Measurements from ENCODE around the gene DNAI2.

GRCh38 chr17:74351552-74352210 lies 77.6 kb downstream of the DNAI2 start:
- TF ChIP-seq CTCF (IDR thresholded peaks at IDR 0.05; ENCODE audit: poor library complexity, severe bottlenecking) (peak; percentile 71), SMC3 (conservative IDR thresholded peaks at IDR 0.05; ENCODE audit: poor library complexity) (no peak), EZH2 (IDR thresholded peaks at IDR 0.05; ENCODE audit: borderline replicate concordance, insufficient read depth, low read length, poor library complexity, severe bottlenecking) (no peak), RAD21 (conservative IDR thresholded peaks at IDR 0.05) (no peak), EP300 (conservative IDR thresholded peaks at IDR 0.05; ENCODE audit: poor library complexity, severe bottlenecking) (no peak), POLR2AphosphoS5 (IDR thresholded peaks at IDR 0.05) (no peak), REST (IDR thresholded peaks at IDR 0.05; ENCODE audit: borderline replicate concordance) (no peak)

Data from neural cell (in vitro differentiated cells).